Mucosa of gallbladder (tissue), 1 donor: Measurements from ENCODE around the gene PRR29. TPM values are rescaled to one million over a fixed set of nuclear protein-coding genes. Genes with fewer than 3 reads are reported as not detected.
"Not testable (repeated sequence)": the region's sequence is repeated elsewhere in the genome, so short reads cannot be mapped to it uniquely, and the experiment has no call there.

Source experiments
- DNase-seq: peaks from one replicate; pipeline ENCODE4 v3.0.0-alpha.2; 2020; ENCODE audit warnings: low spot score
- total RNA-seq: library from RNA; stranded (reverse); gene quantifications from one replicate; pipeline ENCODE4 v1.2.1, GENCODE V29; 2021
- donor health status: DM: no; HTN: no; CAD: no.

The PRR29 gene
- total RNA-seq, 1 donor from 2014 or later: 0.26 TPM

DNA sequence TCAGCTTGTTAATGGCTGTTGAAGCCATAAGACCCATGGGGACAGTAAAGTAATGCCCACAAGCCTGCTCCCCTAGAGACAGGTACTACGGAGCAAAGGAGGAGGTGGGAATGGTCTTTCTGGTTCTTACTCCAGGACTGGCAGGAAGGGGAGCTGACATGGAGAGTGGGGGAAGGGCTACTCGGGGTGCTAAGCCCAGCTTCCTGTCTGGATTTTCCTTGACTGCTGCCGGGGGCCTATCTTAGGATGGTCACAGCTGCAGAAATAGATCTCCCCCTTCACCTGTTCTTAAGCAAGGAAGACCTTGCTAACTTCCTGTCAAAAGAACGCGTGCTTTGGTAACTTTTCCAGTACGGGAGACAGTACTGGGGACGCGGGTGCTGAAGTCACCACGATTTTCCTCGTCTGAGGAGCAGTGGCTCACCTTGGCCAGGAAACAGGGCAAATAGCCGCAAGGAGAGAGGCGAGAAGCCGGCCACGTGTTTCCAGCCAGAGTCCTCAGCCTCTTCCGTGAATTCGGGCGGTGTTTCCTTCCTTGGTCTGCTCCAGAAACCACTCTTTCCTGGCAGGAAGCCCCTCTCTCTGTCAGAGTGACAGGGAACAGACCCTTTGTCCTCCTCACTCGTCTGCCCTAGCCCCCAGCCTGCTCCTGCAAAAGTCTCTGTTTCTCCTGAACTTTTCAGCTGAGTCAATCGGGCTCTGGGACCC is 656 bp upstream of the PRR29 start:
- no peak for DNase-seq

DNA sequence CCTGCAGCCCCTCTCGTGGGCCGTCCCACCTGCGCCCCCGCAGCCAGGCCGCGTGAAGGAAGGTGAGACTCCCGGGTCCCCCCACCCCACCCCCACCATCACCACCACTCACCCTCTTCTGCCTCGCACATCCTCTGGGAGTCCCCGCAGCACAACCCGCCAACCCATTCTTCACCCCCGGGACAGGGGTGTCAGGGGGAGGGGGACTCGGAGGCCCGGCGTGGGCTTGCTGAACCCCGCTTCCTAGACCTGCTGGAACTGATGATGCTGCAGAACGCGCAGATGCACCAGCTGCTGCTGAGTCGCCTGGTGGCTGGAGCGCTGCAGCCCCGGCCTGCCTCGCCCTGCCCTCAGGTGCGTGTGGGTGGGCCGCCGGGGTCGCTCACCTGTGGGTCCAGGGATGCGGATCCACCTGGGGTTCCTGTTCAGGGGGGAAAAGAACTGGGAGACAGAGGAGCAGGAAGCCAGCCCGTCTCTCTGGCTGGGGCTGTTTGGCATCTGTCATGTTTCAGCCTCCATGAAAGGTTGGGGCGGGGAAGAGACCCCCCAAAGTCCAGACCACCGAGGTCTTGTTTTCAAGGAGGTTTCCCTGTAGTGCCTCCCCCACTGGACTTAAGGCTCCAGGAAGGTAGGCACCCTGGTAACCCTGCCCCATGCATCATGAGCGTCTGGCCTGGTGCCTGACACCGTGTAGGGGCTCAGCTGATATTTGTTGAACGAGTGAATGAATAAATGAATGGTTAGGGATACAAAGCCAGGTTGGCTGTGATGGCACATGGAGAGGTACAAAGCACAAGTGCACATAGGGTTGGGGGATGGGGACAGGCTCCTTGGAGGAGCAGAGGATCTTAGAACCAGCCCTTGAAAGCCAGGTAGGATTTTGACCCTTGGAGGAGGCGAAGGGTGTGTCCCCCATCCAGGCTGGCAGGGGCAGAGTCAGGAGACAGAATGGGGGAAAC is 849 bp downstream of the PRR29 start:
- DNase-seq: no peak

DNA sequence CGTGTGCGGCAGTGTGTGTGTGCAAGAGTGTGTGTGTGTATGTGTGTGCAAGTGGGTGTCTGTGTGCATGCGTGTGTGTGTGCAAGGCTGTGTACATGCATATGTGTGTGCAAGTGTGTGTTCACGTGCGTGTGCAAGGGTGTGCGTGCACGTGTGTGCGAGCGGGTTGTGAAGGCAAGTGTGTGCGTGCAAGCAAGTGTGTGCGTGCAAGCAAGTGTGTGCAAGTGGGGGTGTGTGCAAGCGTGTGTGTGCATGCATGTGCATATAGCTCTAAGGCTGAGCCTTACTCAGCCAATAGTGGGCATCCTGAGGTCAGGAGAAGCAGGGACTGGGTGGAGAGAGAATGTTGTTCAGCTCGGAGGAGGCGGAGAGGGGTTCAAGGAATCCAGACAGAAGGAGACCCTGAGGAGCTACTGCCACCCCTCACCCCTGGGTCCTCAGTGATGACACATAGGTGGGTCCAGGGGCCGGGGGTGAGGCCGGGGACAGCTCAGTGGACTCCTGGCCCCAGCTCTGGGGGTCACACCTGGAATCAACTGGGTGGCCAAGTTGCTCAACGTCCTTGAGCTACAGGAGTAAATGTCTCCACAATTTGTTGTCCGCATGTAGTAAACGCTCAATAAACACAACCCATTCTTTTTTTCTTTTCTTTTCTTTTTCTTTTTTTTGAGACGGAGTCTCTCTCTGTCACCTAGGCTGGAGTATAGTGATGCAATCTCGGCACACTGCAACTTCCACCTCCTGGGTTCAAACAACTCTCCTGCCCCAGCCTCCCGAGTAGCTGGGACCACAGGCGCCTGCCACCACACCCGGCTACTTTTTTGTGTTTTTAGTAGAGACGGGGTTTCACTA is 1.8 kb downstream of the PRR29 start:
- no peak for DNase-seq

DNA sequence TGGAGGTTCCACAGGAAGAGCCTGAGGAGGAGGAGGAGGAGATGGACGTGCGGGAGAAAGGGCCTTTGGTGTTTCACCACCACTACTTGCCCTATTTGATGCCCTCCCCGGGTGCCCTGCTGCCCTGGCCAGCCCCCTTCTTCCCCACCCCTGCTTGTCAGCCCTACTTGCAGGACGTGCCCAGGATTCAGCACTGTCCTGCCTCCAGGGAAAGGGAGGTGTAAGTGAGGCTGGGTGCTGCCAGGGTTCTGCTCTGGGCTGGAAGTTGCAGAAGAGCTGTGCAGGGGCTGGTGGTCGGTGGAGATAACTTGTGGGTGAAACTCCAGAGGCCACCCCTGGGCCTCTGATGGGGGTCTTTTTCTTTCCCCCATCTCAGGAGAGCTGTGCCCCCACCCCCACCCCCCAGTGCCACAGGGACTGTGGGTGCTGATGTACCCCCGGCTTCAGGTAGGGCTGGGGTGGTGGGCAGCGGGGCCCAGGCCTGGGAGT is 3.0 kb downstream of the PRR29 start:
- no peak for DNase-seq

DNA sequence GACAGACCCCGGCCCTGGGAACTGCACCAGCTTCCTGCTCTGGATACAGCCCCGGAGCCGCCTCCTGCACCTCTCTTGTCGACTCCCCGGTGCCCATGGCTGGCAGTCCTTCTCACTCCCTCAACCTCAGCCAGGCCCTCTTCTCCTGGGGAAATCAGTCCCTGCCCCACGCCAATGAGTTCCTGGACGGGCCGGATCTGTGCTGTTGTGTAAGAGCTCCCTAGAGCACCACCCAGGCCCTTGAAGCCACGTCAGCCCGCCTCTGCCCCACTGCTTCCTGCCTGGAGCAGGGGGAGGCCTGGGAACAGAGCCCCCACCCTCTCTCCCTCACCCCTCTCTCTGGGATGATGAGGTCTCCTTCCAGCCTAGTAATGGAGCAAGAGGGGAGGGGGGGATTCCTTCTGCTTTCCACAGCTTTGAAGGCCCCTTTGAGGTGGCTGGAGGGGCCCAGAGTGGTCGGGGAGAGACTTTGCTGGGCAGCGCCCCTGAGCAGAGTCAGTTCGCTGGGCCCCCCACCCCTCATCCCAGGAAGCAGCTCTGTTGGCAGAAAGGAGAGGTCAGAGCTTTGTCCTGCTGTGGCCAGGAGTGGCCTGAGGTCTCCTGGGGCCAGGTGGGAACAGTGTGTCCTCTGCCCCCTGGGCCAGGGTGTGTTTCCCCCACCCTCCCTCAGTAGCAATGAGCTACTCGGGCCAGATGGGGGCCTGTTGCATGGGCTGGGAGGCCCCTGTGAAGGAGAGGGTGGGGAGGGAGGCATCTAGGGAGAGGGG is 3.8 kb downstream of the PRR29 start:
- no peak for DNase-seq

DNA sequence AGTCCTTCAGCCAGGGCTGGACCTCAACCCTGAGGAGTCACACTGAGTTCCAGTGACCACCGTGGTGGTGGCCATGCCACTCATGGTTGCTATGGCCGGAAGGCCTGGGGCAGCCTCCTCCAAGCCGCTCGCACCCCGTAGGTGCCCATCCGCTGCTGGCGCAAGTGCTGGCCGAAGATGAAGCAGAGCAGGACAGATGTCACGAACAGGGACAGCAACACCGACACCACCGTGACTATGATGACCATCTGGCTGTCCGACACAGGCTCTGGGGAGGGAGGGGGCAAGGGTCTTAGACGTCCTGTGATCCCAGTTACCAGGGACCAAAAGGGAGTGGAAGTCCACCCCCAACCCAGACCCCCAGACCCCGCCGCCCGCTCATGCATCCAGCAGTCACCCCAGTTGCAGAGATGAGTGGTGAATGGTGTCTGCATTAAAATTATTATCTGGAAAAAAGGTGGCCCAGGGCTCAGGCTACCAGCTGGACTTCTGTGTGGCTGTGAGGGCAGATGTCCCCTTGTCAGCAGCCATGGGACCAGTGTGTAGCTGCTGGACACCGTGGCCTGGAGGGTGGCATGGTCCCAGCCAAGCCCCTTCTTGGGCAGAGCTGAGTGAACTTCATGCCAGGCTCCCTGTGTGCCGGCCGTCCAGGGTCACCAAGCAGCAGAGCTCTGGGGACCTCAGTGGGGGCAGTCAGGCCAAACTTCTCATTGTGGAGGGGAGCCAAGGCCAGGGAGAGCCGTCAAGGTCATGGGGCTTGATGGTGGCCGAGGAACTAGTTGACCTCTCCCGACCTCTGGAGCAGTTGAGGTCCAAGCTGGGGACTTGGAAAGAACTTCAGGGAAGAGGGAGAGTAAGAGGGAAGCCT is 4.7 kb downstream of the PRR29 start:
- no peak for DNase-seq

DNA sequence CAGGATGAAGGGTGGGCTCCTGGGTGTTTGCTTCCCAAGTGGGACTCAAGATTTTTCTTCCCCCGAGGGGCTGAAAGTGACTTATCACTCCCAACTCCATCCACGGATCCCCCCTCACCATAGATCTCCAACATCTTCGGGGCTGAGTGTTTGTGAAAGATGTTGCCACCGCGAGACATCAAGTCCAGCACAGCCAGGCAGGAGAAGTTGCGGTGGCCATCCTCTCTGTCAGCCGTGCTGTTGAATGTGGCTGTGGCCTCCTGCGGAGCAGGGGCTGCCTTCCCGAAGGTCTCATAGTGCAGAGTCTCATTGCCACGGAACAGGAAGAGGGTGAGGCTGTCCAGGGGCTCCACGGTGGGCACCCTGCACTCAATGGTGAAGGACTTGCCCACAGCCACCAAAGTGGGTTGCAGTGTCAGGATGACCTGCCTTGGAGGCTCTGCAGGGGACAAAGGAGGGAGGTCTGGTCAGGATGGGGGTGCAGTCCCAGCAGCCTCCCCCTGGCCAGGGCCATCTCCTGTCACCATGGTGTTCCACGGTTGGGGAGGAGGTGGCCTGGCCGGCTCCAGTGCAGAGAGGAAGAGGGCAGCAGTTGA is 5.5 kb downstream of the PRR29 start:
- no peak for DNase-seq

DNA sequence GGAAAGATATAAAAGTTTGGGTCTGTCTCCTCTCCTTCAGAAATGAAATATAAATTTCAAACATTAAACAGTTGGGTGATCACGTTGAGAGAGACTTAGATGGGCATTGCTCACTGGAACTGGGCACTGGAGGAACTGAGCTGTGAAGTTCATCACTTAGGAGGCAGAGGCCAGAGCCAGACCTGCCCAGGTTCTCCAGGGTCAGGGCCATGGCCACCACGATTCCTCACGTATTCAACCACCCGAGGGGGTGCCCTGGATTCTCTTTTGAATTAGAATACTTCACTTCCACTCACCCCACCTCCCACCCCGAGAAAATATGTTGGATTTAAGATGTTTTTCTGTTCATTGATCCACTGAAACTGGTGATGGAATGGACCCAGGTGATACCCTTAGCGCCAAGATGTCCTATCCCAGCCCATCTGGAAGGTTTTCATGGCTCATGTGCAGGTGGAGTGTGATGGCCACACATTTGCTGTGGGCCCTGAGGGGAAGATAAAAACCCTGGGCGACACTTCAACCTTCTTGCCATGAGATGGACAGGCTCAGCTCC is 6.1 kb downstream of the PRR29 start:
- no peak for DNase-seq

DNA sequence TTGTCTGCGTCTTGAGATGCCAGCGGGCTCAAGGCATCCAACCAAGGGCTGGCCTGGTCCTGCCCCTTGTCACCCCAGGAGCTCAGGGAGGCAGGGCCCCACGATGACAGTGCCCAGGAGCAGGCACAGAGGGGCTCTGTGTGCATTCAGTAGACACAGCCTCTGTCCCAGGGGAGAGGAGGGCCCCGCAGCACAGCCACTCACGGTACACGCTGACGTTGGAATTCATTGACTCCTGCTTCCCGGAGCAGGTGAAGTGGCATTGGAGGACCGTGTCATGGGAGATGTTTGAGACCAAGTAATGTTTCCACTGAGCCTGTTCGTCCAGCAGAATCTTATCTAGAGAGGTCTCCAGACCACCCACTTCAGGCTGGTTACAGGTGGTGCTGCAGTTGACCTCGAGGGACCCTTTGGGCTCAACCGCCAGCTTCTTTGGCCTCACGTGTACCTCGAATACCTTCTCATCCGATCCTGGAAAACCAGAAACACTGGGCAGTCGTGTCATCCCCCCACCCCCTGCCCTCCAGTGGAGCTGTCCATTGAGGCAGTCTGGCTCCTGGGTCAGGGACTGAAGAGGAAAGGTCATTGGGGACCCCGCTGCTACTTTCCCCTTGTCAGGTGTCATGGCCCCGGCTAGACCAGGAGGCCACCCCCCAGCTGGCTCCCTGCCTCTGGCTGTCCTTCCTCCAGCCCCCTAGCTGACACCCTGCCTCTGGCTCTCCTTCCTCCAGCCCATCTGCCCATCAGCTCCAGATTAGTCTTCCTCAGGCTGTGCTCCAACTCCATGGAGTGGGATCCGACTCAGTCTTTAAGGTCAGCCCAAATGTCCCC is 7.0 kb downstream of the PRR29 start:
- DNase-seq: no peak

DNA sequence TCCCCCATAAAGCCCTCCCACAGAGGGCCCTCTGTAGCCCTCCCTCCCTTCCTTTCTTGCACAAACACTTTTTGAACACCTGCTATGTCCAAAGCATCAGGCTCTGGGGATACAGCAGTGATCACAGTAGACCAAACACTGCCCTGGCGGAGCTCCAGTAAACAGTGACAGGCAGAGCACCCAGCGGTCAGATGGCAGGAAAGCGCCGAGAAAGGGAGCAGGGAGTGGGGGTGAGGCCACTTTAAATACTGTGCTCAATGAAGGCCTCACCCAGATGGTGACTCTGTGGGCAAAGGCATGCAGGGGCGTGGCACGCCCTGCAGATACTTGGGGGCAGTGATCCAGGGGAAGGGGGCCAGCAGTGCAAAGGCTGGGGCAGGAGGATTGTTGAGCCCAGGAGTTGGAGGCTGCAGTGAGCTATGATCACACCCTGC is 7.6 kb downstream of the PRR29 start:
- no peak for DNase-seq

DNA sequence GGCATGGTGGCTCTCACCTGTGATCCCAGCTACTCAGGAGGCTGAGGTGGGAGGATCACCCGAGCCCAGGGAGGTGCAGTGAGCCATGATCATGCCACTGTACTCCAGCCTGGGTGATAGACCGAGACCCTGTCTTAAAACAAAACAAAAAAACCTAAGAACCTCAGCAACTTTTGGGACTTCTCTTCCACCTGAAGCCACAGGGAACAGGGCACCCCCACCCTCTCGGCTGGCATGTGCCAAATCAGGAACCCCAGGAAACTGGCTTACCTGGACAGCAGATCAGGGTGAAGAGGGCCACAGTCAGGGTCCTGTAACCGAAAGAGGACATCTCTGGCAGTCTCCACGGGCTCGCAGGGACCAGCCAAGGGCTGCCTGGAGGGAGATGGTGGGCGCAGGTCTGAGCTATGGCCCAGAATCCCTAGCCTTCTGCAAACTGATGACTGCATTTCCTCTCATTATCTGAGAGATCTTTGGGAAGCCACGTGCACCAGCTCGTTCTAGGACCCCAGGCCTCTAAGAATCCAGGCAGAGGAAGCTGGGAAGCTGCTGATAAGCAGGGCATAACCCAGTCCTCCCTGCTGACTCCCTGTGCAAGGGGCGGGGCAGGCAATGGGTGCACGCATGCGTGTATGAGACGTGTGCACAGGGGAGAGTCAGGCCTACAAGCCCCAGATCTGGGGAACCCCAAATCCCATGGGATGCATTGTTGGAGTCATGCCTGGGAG is 8.4 kb downstream of the PRR29 start:
- DNase-seq: no peak

DNA sequence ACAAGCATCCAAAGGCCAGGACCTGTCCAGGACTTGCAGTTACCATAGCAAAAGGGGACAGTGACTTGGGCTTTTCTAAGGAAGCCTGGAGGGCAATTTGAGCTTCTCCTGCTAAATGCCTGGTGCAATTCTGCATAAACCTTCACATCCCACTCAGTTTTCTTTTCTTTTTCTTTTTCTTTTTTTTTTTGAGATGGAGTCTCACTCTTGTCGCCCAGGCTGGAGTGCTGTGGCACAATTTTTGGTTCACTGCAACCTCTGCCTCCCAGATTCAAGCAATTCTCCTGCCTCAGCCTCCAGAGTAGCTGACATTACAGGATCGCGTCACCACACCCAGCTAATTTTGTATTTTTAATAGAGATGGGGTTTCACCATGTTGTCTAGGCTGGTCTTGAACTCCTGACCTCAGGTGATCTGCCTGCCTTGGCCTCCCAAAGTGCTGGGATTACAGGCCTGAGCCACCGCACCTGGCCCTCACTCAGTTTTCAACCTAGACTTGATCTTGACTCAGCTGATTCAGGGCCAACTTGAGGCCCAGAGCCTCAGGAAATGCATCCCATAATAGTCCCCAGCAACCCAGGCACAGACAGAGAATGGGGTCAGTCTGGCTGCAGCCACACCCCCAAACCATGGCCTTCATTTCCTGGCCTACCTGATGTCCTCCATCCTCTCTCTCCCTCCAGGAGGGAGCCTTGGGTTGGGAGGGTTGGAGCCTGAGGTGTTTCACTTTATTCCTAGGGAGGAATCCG is 9.1 kb downstream of the PRR29 start:
- DNase-seq: not testable (repeated sequence)

DNA sequence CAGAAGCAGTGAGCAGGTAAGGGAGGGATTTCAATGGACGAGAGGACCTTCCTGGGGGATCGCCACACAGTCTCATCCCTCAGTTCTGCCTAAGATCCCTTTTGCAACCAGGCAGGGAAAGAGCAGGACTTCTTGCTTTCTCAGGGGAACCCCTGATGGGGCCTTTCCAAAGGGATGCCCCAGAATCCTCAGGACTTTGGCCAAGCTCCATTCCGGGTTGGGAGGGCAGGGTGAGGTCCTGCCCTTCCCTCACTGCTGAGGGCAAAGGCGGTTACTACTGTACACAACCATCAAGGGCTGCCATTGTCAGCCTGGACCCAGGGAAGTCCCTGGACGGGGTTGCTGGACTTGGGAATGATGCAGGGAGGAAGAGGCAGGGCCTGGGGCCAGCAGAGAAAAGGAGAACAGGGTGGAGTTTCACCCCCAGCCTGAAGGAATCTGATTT is 9.7 kb downstream of the PRR29 start:
- no peak for DNase-seq

DNA sequence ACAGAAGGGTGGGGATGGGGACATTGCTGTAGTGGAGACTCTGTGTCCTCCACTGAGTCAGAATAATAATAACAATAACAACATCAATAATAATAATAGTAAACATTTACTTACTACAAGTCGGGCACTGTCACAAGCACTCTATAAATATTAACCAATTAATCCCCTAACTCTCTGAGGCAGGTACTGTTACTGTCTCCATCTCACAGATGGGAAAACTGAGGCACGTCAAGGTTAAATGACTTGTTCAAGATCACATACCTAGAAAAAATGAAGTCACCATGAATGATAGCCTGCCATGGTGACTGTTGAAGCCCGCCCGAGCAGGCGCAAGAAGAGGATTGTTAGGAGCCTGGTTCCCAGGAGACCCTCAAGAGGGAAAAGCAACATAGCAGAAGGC is 10.2 kb downstream of the PRR29 start:
- no peak for DNase-seq

DNA sequence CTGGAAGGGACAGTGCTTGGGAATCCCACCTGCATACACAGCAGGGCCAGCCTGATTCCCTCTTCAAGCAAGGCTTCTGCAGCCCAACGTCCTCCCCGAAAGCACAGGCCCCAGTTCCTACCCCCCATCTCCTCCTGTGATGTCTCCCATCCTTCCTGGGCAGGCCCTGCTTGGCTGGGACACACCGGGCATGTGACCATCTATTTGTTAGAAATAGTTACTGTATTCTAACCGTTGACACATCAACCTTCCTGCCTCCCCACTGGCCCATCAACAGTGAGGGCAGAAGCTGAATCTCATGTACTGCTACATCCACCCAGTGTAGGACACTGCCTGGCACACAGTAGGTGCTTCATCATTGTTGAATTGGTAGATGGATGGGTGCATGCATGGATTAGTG is 10.7 kb downstream of the PRR29 start:
- no peak for DNase-seq

DNA sequence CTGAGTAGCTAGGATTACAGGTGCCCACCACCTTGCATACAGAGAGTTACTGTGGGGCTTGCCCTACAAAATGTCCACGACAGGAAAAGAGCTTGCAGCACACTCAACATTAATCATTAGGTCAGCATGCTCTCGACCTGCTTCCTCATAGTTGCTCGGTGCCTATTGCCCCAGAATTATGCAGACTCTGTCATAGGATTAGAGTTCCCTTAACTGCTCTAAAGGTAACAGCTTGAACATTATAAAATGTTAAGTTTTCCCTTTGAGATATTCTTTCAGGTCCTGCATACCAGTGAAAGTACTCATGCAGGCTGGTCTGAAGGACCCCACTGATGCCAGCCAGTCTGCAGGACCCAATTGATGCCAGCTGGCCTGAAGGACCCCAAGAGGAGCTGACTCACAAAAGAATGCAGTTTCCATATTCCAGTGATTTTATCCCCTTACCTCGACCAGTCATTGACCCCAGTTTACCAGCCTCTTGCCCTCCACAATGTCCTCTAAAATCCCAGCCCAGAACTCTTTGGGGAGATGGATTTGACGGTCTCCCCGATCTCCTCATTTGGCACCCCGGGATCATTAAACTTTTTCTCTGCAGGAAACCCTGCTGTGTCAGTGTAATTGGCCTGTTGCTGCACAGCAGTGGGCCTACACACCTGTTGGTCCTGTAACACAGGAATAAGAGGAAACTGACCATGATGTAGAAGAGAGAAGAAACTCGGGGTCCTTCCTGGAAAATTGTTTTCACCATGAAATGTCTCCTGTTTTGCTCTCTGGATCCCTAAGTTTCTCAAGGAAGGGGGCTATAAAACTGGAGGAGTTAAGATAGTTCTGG is 11.6 kb downstream of the PRR29 start:
- no peak for DNase-seq
